GM23248 (cell line): ENCODE results near the gene NRG4.

Experiments
- EZH2 ChIP-seq: fragments of 200-600 bp; sonication (generic); IDR thresholded peaks from 2 replicates; pipeline ENCODE4 v1.6.1; 2018; ENCODE audit warnings: antibody characterized with exemption, mild to moderate bottlenecking; ENCODE audit not compliant: insufficient read depth, poor library complexity, severe bottlenecking
- EZH2phosphoT487 ChIP-seq: fragments of 200-600 bp; sonication (generic); IDR thresholded peaks from 2 replicates; pipeline ENCODE4 v1.6.1; 2018; ENCODE audit warnings: antibody characterized with exemption, moderate library complexity, mild to moderate bottlenecking, low read depth; ENCODE audit not compliant: insufficient read depth

GRCh38 chr15:75966073-75966472, 46.2 kb downstream of the NRG4 start:
- TF ChIP-seq EZH2 (no peak), EZH2phosphoT487 (no peak)
